ENCODE results near the gene PARP11.

The PARP11 gene

GRCh38 chr12:3815094-3815766, 58.0 kb downstream of the PARP11 start:
- DNase-seq = no peak

GRCh38 chr12:3810540-3810939, 62.7 kb downstream of the PARP11 start:
- no peak for DNase-seq

- DNase-seq = no peak
Measured at GRCh38 chr12:3810016-3810370, 63.2 kb downstream of the PARP11 start.

GRCh38 chr12:3809357-3810015, 63.7 kb downstream of the PARP11 start:
- DNase-seq = no peak

- no peak for DNase-seq
Measured at GRCh38 chr12:3805077-3805476, 68.1 kb downstream of the PARP11 start.

GRCh38 chr12:3803865-3804472, 69.2 kb downstream of the PARP11 start:
- DNase-seq = peak; percentile 45

- DNase-seq = no peak
Measured at GRCh38 chr12:3802721-3803120, 70.5 kb downstream of the PARP11 start.

GRCh38 chr12:3797531-3798048, 75.6 kb downstream of the PARP11 start:
- DNase-seq = no peak

- DNase-seq = no peak
Measured at GRCh38 chr12:3795492-3796133, 77.6 kb downstream of the PARP11 start.

- DNase-seq = no peak
Measured at GRCh38 chr12:3795066-3795465, 78.1 kb downstream of the PARP11 start.

GRCh38 chr12:3792623-3793288, 80.4 kb downstream of the PARP11 start:
- DNase-seq = no peak

GRCh38 chr12:3791256-3791874, 81.8 kb downstream of the PARP11 start:
- DNase-seq = no peak

- no peak for DNase-seq
Measured at GRCh38 chr12:3790642-3791041, 82.6 kb downstream of the PARP11 start.

- no peak for DNase-seq
Measured at GRCh38 chr12:3789838-3790237, 83.4 kb downstream of the PARP11 start.

GRCh38 chr12:3777206-3777809, 95.9 kb downstream of the PARP11 start:
- peak; percentile 50 for DNase-seq

- no peak for DNase-seq
Measured at GRCh38 chr12:3775385-3776035, 97.7 kb downstream of the PARP11 start.

- no peak for DNase-seq
Measured at GRCh38 chr12:3772380-3772779, 100.8 kb downstream of the PARP11 start.

GRCh38 chr12:3771853-3772252, 101.3 kb downstream of the PARP11 start:
- no peak for DNase-seq

- DNase-seq = peak; percentile 7
Measured at GRCh38 chr12:3770891-3771290, 102.3 kb downstream of the PARP11 start.

- no peak for DNase-seq
Measured at GRCh38 chr12:3768911-3769447, 104.2 kb downstream of the PARP11 start.

- no peak for DNase-seq
Measured at GRCh38 chr12:3761116-3761735, 112.0 kb downstream of the PARP11 start.

Measured in kidney glomerular epithelial cell (primary cell).